ENCODE results near the gene EPHB1.

EPHB1 gene

GRCh38 chr3:134916276-134916961, 121.4 kb downstream of the EPHB1 start:
- no peak for DNase-seq

GRCh38 chr3:134917631-134918030, 122.6 kb downstream of the EPHB1 start:
- no peak for DNase-seq

GRCh38 chr3:134918441-134918840, 123.4 kb downstream of the EPHB1 start:
- no peak for DNase-seq

- DNase-seq: no peak
These were observed 127.0 kb downstream of the EPHB1 start for GRCh38 chr3:134922101-134922500.

GRCh38 chr3:134922866-134923265, 127.8 kb downstream of the EPHB1 start:
- no peak for DNase-seq

- DNase-seq: no peak
These were observed 128.2 kb downstream of the EPHB1 start for GRCh38 chr3:134923286-134923685.

GRCh38 chr3:134927599-134927998, 132.5 kb downstream of the EPHB1 start:
- DNase-seq: no peak

GRCh38 chr3:134928392-134928791, 133.3 kb downstream of the EPHB1 start:
- DNase-seq: no peak

- no peak for DNase-seq
These were observed 133.8 kb downstream of the EPHB1 start for GRCh38 chr3:134928819-134929218.

- no peak for DNase-seq
These were observed 134.9 kb downstream of the EPHB1 start for GRCh38 chr3:134929976-134930375.

- no peak for DNase-seq
These were observed 136.2 kb downstream of the EPHB1 start for GRCh38 chr3:134931045-134931785.

- no peak for DNase-seq
These were observed 137.0 kb downstream of the EPHB1 start for GRCh38 chr3:134932035-134932434.

- DNase-seq: no peak
These were observed 138.9 kb downstream of the EPHB1 start for GRCh38 chr3:134933997-134934396.

- no peak for DNase-seq
These were observed 139.9 kb downstream of the EPHB1 start for GRCh38 chr3:134934933-134935332.

GRCh38 chr3:134937256-134938028, 142.4 kb downstream of the EPHB1 start:
- no peak for DNase-seq

GRCh38 chr3:134938029-134938525, 143.0 kb downstream of the EPHB1 start:
- no peak for DNase-seq

- no peak for DNase-seq
These were observed 144.9 kb downstream of the EPHB1 start for GRCh38 chr3:134939978-134940377.

- no peak for DNase-seq
These were observed 146.8 kb downstream of the EPHB1 start for GRCh38 chr3:134941820-134942219.

GRCh38 chr3:134944429-134944828, 149.4 kb downstream of the EPHB1 start:
- DNase-seq: no peak

GRCh38 chr3:134949150-134949549, 154.1 kb downstream of the EPHB1 start:
- DNase-seq: no peak

- no peak for DNase-seq
These were observed 157.3 kb downstream of the EPHB1 start for GRCh38 chr3:134952371-134952770.

GRCh38 chr3:134955874-134956273, 160.8 kb downstream of the EPHB1 start:
- no peak for DNase-seq

GRCh38 chr3:134956395-134956794, 161.3 kb downstream of the EPHB1 start:
- no peak for DNase-seq
